ENCODE measurements around the gene EXOC3L1.

GRCh38 chr16:67166110-67166547 is 23.8 kb downstream of the EXOC3L1 start:
- no peak for TF ChIP-seq SCRT2 (tag by site-specific recombination; IDR thresholded peaks at IDR 0.05)
- no peak for TF ChIP-seq MZF1 (tag by site-specific recombination; IDR thresholded peaks at IDR 0.05; ENCODE audit: borderline replicate concordance)
- TF ChIP-seq ZBTB8A (tag by site-specific recombination; IDR thresholded peaks at IDR 0.05), result no peak
- no peak for TF ChIP-seq ATF2 (tag by site-specific recombination; IDR thresholded peaks at IDR 0.05; ENCODE audit: low read depth)
- TF ChIP-seq CTCF (tag by site-specific recombination; IDR thresholded peaks at IDR 0.05), result no peak
- no peak for TF ChIP-seq ZNF354C (tag by site-specific recombination; IDR thresholded peaks at IDR 0.05; ENCODE audit: borderline replicate concordance, low read depth)
- no peak for TF ChIP-seq ZNF768 (tag by site-specific recombination; IDR thresholded peaks at IDR 0.05)
- no peak for TF ChIP-seq REST (tag by site-specific recombination; IDR thresholded peaks at IDR 0.05)

Measured in HEK293 (cell line).